Heart left ventricle (tissue), 16 donors: Measurements from ENCODE around the gene CD22. TPM values are rescaled to one million over a fixed set of nuclear protein-coding genes. Genes with fewer than 3 reads are reported as not detected.
A peak's percentile ranks its signal among the peaks of the same experiment; 100 is the strongest.
"Not testable (repeated sequence)": the region's sequence is repeated elsewhere in the genome, so short reads cannot be mapped to it uniquely, and the experiment has no call there.

Experiments used
- ATAC-seq, 4 donors: fragments of 200-7000 bp; cut with Tn5 transposase; one replicate each; pipeline ENCODE4 v1.9.1; 2020 to 2022; ENCODE audit warnings: moderate library complexity in 4 of 4, mild to moderate bottlenecking in 3 of 4, moderate number of reproducible peaks in 1 of 4
- DNase-seq, 5 donors: peaks; one replicate each; pipeline ENCODE4 v3.0.0-alpha.2; 2020
- H3K27ac ChIP-seq, 12 donors: fragments of 200-600 bp; sonication (generic) in 4 of 12; one replicate each; pipeline versions ENCODE4 v1.5.0 to v1.8.0; 2016 to 2022; ENCODE audit warnings: mild to moderate bottlenecking in 2 of 12
- H3K27me3 ChIP-seq, 9 donors: fragments of 200-600 bp; sonication (generic) in 2 of 9; one replicate each; pipeline versions ENCODE4 v1.5.1 to v1.8.0; 2016 to 2022; ENCODE audit warnings: mild to moderate bottlenecking in 3 of 9
- H3K36me3 ChIP-seq, 9 donors: fragments of 200-600 bp; sonication (generic) in 2 of 9; one replicate each; pipeline versions ENCODE4 v1.5.0 to v1.8.0; 2018 to 2022; ENCODE audit warnings: mild to moderate bottlenecking in 2 of 9
- H3K4me1 ChIP-seq, 12 donors: fragments of 200-600 bp; sonication (generic) in 4 of 12; one replicate each; pipeline versions ENCODE4 v1.5.0 to v1.8.0; 2016 to 2022; ENCODE audit warnings: mild to moderate bottlenecking in 3 of 12
- H3K4me3 ChIP-seq, 12 donors: fragments of 200-600 bp; sonication (generic) in 4 of 12; one replicate each; pipeline versions ENCODE4 v1.5.0 to v1.8.0; 2017 to 2022; ENCODE audit warnings: mild to moderate bottlenecking in 9 of 12, moderate library complexity in 4 of 12
- H3K9me3 ChIP-seq, 12 donors: fragments of 200-600 bp; sonication (generic) in 4 of 12; one replicate each; pipeline versions ENCODE4 v1.5.0 to v1.8.0; 2016 to 2022; ENCODE audit warnings: mild to moderate bottlenecking in 1 of 12
- POLR2A ChIP-seq, 2 donors: fragments of 450-650 bp; IDR thresholded peaks; one replicate each; pipeline ENCODE4 v1.6.1; 2017; ENCODE audit warnings: antibody characterized with exemption in 2 of 2, mild to moderate bottlenecking in 2 of 2, moderate library complexity in 2 of 2
- WGBS, 4 donors: extraction: QIAGEN DNeasy Blood & Tissue Kit in 2 of 4; methylation state at CpG; one replicate each; pipeline versions ENCODE4 v1.1.5 to v1.1.7; 2013 to 2018; 5-methylcytosine and 5-hydroxymethylcytosine counted together
- intact Hi-C, 10 donors: fragments of 100-400 bp; cut with DNase I; formaldehyde crosslinking; loops; one replicate each; pipeline versions ENCODE4 v1.11.1 to v1.14.2; 2022
- polyA plus RNA-seq, 2 donors: library from polyadenylated mRNA; stranded (reverse); fragments of 200-250 nt; gene quantifications; one replicate each; pipeline ENCODE4 v1.2.3, GENCODE V29; 2013
- total RNA-seq, 9 donors: library from RNA; depleted of rRNA in 2 of 9; stranded (reverse); fragments of >200 nt in 2 of 9; fragmentation: NEBNext Ultra II Directional in 3 of 9; extraction: Animal tissue kit (Norgen Biotek cat#: 25700) in 3 of 9; gene quantifications; one replicate each; pipeline versions ENCODE4 v1.1.0 to v1.2.4, GENCODE V29; 2016 to 2023
- TF ChIP-seq, protein P1 (sequence below), 12 donors: fragments of 200-600 bp; sonication (generic) in 4 of 12; IDR thresholded peaks; one replicate each; pipeline versions ENCODE4 v1.5.0 to v1.8.0; 2018 to 2022; ENCODE audit warnings: antibody characterized with exemption in 12 of 12, mild to moderate bottlenecking in 5 of 12
- donor health status: ischemic (EF 13 %, LVEDD 7.1; RV severe dilation, severe dysfunction).
- donor health status: healthy with polysubstance abuse.
- donor health status: DM: no; HTN: yes; CAD: no.
- donor health status: DM: no; HTN: no; CAD: no.
- donor health status: ischemic (EF 25% LVEDD 6.9; RV normal size, moderate dysfunction).
- donor health status: ischemic (EF 25% LVEDD 5.7; RV mildly dilated, moderate dysfunction).
- donor health status: healthy.
- donor health status: DM: yes; HTN: yes; CAD: no.
- donor health status: ischemic (EF 35%, LVEDD 5.7; RV mildly dilated, moderate dysfunction).
- donor health status: nonischemic (EF 11% LVEDD 7.7; RV severe dilation, severe dysfunction).
- donor health status: DM: yes; HTN: yes; CAD: no.
- donor health status: PGD.
- donor health status: ischemic (EF 29% LVEDD 5.4; RV normal size, mild dysfunction).
- donor health status: nonischemic (EF 23%, LVEDD 6.1; RV moderate dilation, normal function).

Gene CD22
- total and polyA plus RNA-seq, 11 donors = 0.11 to 3.3 (median 1.0) TPM; not detected in 2

- no peak for TF ChIP-seq POLR2A (IDR thresholded peaks at IDR 0.05)
- Histone ChIP-seq H3K36me3 (no peaks in the 10 kb centered on the region), H3K27me3 (peaks cover 0 to 9% (median 0%) of the 10 kb centered on the region in 9 donors), H3K9me3 (peaks cover 0 to 6% (median 0%) of the 10 kb centered on the region in 12 donors), H3K4me1 (peaks cover 0 to 11% (median 0%) of the 10 kb centered on the region in 12 donors), H3K27ac (peak overlapping the region in 1 of 12 donors; percentile 43), H3K4me3 (no peak overlapping the region)
- intact Hi-C loops = no loop called here
- WGBS, 4 donors = 45 to 55% (median 50%) methylated on average over 1 of the region's 1 CpG
- ATAC-seq (peak in 1 of 4 donors; percentile 10), DNase-seq (peak in 3 of 5 donors; percentile 35 to 54 (median 39))
Observed at GRCh38 chr19:35377656-35378055, 48.7 kb downstream of the CD22 start.

- DNase-seq = no peak
- H3K27ac ChIP-seq = no peak overlapping the region
Observed at GRCh38 chr19:35378356-35378755, 49.4 kb downstream of the CD22 start.

DNA sequence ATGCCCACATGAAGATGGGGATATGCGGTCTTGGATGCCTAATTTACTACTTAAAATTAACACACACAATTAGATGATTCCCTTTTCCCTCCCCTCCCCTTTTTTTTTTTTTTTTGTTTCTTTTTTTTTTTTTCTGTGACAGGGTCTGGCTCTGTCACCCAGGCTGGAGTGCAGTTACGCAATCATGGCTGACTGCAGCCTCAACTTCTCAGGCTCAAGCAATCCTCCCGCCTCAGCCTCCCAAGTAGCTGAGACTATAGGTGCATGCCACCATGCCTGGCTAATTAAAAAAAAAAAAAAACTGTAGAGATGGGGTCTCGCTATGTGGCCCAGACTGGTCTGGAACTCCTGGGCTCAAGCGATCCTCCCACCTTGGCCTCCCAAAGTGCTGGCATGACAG lies 50.6 kb downstream of the CD22 start:
- H3K36me3 ChIP-seq, H3K27me3 ChIP-seq, intact Hi-C loops, H3K9me3 ChIP-seq, DNase-seq, ATAC-seq, H3K27ac ChIP-seq, H3K4me3 ChIP-seq: not testable (repeated sequence)
- peaks cover 0 to 11% (median 0%) of the 10 kb centered on the region in 12 donors for H3K4me1 ChIP-seq
- 92 to 97% (median 96%) methylated on average over 5 of the region's 5 CpGs for WGBS, 4 donors

More at GRCh38 chr19:35378356-35378755, 49.4 kb downstream of the CD22 start:
- H3K4me1 ChIP-seq = peaks cover 0 to 11% (median 0%) of the 10 kb centered on the region in 12 donors
- 93 to 99% (median 95%) methylated on average over 3 of the region's 3 CpGs for WGBS, 4 donors
- H3K36me3 ChIP-seq = no peaks in the 10 kb centered on the region
- no peak for ATAC-seq
- peaks cover 0 to 9% (median 0%) of the 10 kb centered on the region in 9 donors for H3K27me3 ChIP-seq
- no peak overlapping the region for H3K4me3 ChIP-seq
- TF ChIP-seq, protein P1, sequence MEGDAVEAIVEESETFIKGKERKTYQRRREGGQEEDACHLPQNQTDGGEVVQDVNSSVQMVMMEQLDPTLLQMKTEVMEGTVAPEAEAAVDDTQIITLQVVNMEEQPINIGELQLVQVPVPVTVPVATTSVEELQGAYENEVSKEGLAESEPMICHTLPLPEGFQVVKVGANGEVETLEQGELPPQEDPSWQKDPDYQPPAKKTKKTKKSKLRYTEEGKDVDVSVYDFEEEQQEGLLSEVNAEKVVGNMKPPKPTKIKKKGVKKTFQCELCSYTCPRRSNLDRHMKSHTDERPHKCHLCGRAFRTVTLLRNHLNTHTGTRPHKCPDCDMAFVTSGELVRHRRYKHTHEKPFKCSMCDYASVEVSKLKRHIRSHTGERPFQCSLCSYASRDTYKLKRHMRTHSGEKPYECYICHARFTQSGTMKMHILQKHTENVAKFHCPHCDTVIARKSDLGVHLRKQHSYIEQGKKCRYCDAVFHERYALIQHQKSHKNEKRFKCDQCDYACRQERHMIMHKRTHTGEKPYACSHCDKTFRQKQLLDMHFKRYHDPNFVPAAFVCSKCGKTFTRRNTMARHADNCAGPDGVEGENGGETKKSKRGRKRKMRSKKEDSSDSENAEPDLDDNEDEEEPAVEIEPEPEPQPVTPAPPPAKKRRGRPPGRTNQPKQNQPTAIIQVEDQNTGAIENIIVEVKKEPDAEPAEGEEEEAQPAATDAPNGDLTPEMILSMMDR (IDR thresholded peaks at IDR 0.05) = no peak
- TF ChIP-seq POLR2A (IDR thresholded peaks at IDR 0.05) = no peak
- intact Hi-C loops = no loop called here
- peaks cover 0 to 6% (median 0%) of the 10 kb centered on the region in 12 donors for H3K9me3 ChIP-seq

- TF ChIP-seq, protein P1 (IDR thresholded peaks at IDR 0.05) = no peak
- no peak for TF ChIP-seq POLR2A (IDR thresholded peaks at IDR 0.05)
- intact Hi-C loops = no loop called here
- DNase-seq (no peak), ATAC-seq (no peak)
- Histone ChIP-seq H3K4me1 (peaks cover 0 to 11% (median 0%) of the 10 kb centered on the region in 12 donors), H3K27ac (peak overlapping the region in 1 of 12 donors; percentile 10), H3K4me3 (no peak overlapping the region), H3K9me3 (peaks cover 0 to 7% (median 0%) of the 10 kb centered on the region in 12 donors), H3K36me3 (no peaks in the 10 kb centered on the region), H3K27me3 (peaks cover 0 to 9% (median 0%) of the 10 kb centered on the region in 9 donors)
- 15 to 52% (median 20%) methylated on average over 1 of the region's 1 CpG for WGBS, 4 donors
Observed at GRCh38 chr19:35379992-35380391, 51.0 kb downstream of the CD22 start.

DNA sequence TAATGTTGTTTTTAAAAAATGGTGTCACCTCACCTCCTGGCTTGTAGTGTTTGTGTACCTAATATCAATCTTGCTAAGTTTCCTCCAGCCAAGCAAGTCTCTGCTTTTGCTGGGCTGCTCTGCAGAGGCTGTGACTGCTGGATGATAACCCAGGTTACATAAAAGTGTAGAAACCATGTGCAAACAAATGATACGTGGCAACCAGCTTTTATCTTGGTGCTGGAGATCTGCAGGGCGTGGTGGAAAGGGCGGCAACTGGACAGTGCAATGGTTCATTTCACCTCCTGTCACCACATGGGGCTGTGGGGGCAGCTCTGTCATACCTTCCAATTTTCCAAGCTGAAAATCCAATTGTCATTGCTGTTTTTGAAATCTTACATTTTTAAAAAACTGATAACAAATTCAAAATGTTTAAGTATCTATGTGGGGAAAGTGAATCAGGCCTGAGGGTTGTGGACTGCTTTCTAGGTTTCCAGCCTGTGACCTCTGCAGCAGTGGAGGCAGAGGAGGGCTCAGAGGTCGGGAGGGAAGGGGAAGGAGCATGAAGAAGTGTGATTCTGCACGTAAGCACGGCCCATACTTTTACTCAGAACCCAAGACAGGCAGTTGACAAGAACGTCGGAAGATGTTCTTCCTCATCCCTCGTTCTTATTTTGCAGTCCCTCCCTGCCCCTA lies 51.6 kb downstream of the CD22 start:
- peak in 1 of 4 donors; percentile 51 for ATAC-seq
- intact Hi-C loops = no loop called here
- H3K27ac ChIP-seq = peak overlapping the region in 1 of 12 donors; percentile 10
- H3K27me3 ChIP-seq = peaks cover 0 to 9% (median 0%) of the 10 kb centered on the region in 9 donors
- WGBS, 4 donors = 33 to 41% (median 39%) methylated on average over 9 of the region's 9 CpGs
- peaks cover 0 to 13% (median 1%) of the 10 kb centered on the region in 12 donors for H3K9me3 ChIP-seq
- H3K4me3 ChIP-seq = no peak overlapping the region
- H3K4me1 ChIP-seq = peaks cover 0 to 11% (median 0%) of the 10 kb centered on the region in 12 donors
- H3K36me3 ChIP-seq = no peaks in the 10 kb centered on the region
- no peak for TF ChIP-seq POLR2A (IDR thresholded peaks at IDR 0.05)
- TF ChIP-seq, protein P1 (IDR thresholded peaks at IDR 0.05) = no peak
- no peak for DNase-seq
